Activated CD8-positive, alpha-beta memory T cell treated with anti-CD3 and anti-CD28 coated beads for 4 hours (primary cell): ENCODE measurements around the gene PRR36.
"Not testable (repeated sequence)": the region's sequence is repeated elsewhere in the genome, so short reads cannot be mapped to it uniquely, and the experiment has no call there.

Experiments
- DNase-seq, 2 donors: peaks; one replicate each; pipeline ENCODE4 v3.0.0-alpha.2; 2020; ENCODE audit warnings: low read depth in 2 of 2

PRR36 gene

GRCh38 chr19:7899751-7900378 lies 25.7 kb upstream of the PRR36 start:
- DNase-seq = no peak

- DNase-seq = no peak
Observed at GRCh38 chr19:7898967-7899366, 24.8 kb upstream of the PRR36 start.

GRCh38 chr19:7897292-7897691 lies 23.1 kb upstream of the PRR36 start:
- no peak for DNase-seq

GRCh38 chr19:7895565-7895964 lies 21.4 kb upstream of the PRR36 start:
- no peak for DNase-seq

GRCh38 chr19:7894612-7895309 lies 20.6 kb upstream of the PRR36 start:
- DNase-seq = no peak

- not testable (repeated sequence) for DNase-seq
Observed at GRCh38 chr19:7893362-7894101, 19.3 kb upstream of the PRR36 start.

GRCh38 chr19:7888826-7889217 lies 14.6 kb upstream of the PRR36 start:
- DNase-seq = no peak

GRCh38 chr19:7888145-7888825 lies 14.1 kb upstream of the PRR36 start, which contains the start of gene LRRC8E:
LRRC8E (plus strand) TSS chr19:7888510; CDS start chr19:7895604, 7,094 bp downstream.
- no peak for DNase-seq

GRCh38 chr19:7887408-7888144 lies 13.4 kb upstream of the PRR36 start:
- no peak for DNase-seq

- no peak for DNase-seq
Observed at GRCh38 chr19:7885818-7886217, 11.6 kb upstream of the PRR36 start.

- DNase-seq = no peak
Observed at GRCh38 chr19:7883796-7884570, 9.8 kb upstream of the PRR36 start.

- no peak for DNase-seq
Observed at GRCh38 chr19:7883105-7883504, 8.9 kb upstream of the PRR36 start.

- no peak for DNase-seq
Observed at GRCh38 chr19:7881910-7882309, 7.7 kb upstream of the PRR36 start.

GRCh38 chr19:7879836-7880235 lies 5.6 kb upstream of the PRR36 start:
- DNase-seq = no peak

- no peak for DNase-seq
Observed at GRCh38 chr19:7879111-7879807, 5.1 kb upstream of the PRR36 start.

- no peak for DNase-seq
Observed at GRCh38 chr19:7877249-7877836, 3.2 kb upstream of the PRR36 start.

- no peak for DNase-seq
Observed at GRCh38 chr19:7874897-7875273, 695 bp upstream of the PRR36 start.

GRCh38 chr19:7873304-7874075 lies 700 bp downstream of the PRR36 start:
- DNase-seq = no peak
